AG09309 (cell line): ENCODE data around the gene HDHD5.

Experiments used
- DNase-seq: peaks from one replicate; pipeline ENCODE4 v3.0.0-alpha.2; 2010; ENCODE audit warnings: low read depth
- H3K4me3 ChIP-seq: 2 replicates; pipeline ENCODE4 v1.5.1; 2011; ENCODE audit warnings: mild to moderate bottlenecking, low read depth, low read length, moderate library complexity; ENCODE audit not compliant: control insufficient read depth
- TF ChIP-seq, protein P1 (sequence below): IDR thresholded peaks from 2 replicates; pipeline ENCODE4 v1.5.1; 2011; ENCODE audit warnings: mild to moderate bottlenecking, low read depth, low read length, inconsistent platforms; ENCODE audit not compliant: insufficient read depth, control insufficient read depth; ENCODE audit errors: missing control alignments

Gene HDHD5

DNA sequence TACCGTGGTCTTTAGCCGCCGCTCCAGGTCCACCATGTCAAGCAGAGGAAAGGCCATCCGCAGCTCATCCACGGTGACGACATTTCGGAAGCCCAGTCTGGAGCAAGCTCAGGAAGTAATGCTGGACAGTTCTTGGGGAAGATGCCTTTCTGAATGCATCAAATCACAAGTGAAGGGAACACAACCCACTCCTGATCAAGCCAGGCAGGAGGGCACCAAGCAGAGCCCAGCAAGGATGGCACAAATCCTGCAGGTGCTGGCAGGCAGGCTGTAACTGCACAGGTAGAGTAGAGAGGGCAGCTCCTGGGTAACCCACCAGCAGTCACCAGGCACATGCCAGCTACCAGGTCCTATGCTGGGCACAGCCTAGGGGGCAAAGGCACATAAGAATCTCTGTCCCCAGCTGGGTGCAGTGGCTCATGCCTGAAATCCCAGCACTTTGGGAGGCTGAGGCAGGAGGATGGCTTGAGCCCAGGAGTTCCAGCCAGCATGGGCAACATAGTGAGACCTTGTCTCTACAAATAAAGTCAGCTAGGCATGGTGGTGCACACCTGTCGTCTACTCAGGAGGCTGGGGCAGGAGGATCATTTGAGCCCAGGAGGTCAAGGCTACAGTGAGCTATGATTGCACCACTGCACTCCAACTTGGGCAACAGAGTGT, 13.9 kb downstream of the HDHD5 start:
- H3K4me3 ChIP-seq = no peak overlapping the region
- TF ChIP-seq, protein P1, sequence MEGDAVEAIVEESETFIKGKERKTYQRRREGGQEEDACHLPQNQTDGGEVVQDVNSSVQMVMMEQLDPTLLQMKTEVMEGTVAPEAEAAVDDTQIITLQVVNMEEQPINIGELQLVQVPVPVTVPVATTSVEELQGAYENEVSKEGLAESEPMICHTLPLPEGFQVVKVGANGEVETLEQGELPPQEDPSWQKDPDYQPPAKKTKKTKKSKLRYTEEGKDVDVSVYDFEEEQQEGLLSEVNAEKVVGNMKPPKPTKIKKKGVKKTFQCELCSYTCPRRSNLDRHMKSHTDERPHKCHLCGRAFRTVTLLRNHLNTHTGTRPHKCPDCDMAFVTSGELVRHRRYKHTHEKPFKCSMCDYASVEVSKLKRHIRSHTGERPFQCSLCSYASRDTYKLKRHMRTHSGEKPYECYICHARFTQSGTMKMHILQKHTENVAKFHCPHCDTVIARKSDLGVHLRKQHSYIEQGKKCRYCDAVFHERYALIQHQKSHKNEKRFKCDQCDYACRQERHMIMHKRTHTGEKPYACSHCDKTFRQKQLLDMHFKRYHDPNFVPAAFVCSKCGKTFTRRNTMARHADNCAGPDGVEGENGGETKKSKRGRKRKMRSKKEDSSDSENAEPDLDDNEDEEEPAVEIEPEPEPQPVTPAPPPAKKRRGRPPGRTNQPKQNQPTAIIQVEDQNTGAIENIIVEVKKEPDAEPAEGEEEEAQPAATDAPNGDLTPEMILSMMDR = no peak
- DNase-seq = no peak

DNA sequence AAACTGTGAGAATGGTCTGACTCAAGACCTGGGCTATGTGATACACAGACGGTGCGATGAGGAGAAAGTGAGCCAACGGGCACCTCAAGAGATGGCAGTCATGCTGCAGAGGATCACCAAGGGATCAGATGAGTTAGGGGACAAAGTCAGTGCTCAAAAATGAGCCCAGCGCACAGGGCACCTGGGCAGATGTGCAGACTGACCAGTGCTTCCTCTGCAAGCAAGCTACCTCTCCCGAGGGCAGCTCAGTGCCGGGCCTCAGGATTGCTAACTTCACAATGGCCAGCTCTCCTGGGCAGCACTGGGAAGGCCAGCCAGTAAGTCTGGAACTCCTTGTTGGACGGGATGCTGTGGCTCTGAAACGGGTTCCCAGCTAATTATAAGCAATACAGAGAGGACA, 15.3 kb downstream of the HDHD5 start:
- TF ChIP-seq, protein P1 = no peak
- DNase-seq = no peak
- H3K4me3 ChIP-seq = no peak overlapping the region

DNA sequence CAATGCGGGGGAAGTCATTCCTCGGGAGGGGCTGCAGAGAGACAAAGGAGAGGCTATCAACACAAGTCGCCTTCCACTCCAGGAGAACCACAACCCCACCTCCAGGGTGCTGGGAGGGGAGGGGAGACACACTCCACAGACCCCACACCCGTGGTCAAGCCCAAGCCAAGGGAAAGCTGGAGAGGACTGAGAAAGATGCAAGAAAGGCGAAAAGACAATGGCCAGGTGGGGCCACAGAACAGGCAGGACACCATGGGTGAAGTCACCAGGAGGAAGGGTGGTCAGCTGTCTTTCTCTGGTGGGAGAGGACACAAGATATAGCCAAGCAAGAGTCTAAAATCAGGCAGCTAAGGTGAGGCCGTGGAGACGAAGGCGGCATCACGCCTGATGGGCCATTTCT, 16.0 kb downstream of the HDHD5 start:
- H3K4me3 ChIP-seq = no peak overlapping the region
- DNase-seq = no peak
- TF ChIP-seq, protein P1 = no peak

DNA sequence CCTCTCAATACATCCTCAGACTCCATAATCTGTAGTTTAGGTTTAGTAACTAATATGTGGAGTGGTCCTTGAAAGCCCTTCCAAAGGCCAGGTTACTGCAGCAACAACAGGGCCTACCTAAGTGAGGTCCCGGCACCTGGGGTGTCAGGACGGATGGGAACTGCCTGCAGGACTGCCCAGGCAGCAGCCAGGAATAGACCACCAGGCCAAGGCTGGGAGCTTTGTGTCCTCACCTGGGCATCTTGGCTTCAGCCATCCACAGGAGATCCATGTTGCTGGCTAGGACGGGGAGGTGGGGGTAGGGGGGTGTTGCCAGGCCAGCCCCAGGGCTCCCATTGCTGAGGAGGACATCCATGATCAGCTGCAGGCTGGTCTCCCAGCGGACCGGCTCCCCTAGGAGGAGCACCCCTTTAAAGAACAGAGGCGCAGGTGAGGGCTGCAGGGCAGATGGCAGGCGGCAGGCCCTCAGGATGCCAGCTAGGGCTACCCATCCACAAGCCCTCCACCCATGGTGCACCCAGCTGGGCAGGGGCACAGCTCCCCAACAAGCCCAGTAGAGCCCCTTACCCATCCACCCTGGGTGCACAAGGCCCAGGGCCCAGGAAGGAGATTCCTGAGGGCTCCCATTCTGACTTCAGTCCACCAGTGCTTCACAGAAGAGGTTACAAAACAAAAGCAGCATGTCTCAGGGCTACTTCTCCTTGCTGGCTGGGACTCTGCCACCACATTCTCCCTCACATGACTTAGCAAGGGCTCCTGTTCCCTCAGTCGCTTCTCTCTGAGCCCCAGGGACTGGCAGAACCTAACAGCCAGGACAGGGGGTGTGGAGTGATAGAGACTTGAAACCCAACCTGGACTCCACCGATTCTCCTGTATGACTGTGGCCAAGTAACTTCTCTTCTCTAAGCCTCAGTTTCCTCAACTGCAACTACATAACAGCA, 18.0 kb downstream of the HDHD5 start:
- DNase-seq = no peak
- no peak overlapping the region for H3K4me3 ChIP-seq
- TF ChIP-seq, protein P1 = no peak

DNA sequence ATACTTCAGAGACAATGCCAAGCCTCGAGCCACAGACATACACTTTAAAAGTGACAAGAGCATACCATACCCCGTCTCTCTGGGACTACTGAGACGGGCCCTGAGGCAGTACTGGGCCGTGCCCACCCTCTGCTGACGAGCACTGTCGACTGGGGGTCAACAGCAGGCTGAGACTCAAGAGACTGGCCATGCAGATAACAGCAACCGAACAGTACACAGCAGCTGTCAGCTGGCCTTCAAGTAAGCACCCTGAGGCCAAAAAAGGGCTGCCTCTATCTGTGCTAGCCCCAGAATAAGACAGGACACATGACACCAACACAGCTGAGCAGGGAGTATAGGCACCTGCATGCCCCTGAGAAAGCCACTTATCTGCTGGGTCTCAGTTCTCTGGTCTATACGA, 19.1 kb downstream of the HDHD5 start:
- TF ChIP-seq, protein P1 = no peak
- no peak overlapping the region for H3K4me3 ChIP-seq
- DNase-seq = no peak

DNA sequence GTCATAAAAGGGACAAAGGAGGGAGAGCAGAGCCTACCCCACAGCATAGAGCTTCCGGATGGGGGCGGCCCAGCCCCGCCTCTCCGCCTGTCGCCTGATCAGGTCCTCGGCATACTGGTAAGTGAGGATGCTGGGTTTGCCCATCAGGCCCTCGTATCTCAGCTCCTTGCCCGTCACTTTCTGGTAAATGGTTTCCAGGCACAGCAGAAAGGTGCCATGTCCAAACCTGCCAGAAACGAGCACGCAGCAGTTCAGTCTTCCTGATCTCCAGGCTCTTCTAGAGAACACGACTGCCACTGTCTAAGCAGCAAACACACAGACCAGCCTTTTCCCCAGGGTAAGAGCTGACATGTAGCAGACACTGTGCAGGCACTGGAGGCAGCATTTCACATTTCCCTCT, 20.6 kb downstream of the HDHD5 start:
- DNase-seq = no peak
- no peak overlapping the region for H3K4me3 ChIP-seq
- TF ChIP-seq, protein P1 = no peak
